HG02840 (cell line): ENCODE measurements around the gene KIAA1191.
A peak's percentile ranks its signal among the peaks of the same experiment; 100 is the strongest.

ENCODE experiments used
- ATAC-seq: cut with Tn5 transposase; IDR thresholded peaks from one replicate; pipeline ENCODE4 v1.9.1; 2021; ENCODE audit warnings: mild to moderate bottlenecking, moderate library complexity, moderate number of reproducible peaks; ENCODE audit not compliant: unreplicated experiment, low FRiP score

KIAA1191 gene

DNA sequence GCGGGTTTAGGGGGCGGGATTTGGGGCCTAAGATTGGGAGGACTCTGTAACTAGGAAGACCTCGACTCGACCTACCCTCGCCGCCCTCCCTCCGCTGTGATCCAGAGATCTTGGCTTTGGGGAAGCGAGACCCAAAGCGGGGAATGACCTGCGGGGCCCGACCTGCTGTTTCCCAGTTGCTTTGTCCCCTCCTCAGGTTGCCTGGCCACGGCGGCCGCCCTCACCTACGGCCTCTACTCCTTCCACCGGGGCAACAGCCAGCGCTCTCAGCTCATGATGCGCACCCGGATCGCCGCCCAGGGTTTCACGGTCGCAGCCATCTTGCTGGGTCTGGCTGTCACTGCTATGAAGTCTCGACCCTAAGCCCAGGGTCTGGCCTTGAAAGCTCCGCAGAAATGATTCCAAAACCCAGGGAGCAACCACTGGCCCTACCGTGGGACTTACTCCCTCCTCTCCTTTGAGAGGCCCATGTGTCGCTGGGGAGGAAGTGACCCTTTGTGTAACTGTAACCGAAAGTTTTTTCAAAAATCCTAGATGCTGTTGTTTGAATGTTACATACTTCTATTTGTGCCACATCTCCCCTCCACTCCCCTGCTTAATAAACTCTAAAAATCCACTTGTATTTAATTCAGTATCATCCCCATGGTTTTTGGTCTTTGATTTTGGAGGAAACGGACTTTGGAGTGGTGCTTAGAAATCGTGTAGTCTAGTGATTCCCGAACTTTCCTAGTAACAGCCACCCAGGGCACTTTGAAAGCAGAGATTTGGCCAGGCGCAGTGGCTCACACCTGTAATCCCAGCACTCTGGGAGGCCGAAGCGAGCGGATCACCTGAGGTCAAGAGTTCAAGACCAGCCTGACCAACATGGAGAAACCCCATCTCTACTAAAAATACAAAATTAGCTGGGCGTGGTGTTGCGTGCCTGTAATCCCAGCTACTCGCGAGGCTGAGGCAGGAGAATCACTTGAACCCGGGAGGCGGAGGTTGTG is 27.9 kb upstream of the KIAA1191 start:
- ATAC-seq: peak; percentile 34

DNA sequence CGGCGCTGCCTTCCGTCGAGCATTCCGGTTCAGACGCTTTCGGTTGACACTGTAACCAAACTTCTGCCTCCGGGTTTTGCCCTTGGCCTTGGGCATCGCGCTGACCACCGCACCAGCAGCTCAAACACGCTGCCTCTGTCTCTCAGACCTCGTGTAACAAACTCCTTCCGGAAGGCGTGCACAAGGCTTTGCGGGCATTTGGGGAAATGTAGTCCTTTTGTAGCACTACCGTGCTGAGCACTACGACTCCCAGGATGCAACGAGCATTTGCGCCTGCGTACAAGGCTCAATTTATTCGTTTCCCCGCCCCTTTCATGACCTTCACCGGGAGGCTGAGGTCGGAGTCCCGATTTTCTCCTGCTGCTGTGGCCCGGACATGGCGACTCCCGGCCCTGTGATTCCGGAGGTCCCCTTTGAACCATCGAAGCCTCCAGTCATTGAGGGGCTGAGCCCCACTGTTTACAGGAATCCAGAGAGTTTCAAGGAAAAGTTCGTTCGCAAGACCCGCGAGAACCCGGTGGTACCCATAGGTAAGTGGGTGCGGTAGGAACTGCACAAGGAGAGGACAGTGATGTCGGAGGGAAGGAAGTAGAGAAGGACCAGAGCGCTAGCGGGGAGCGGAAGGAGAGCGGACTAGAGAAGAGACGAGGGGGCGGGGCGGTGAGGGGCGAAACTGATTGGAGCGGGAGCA is 27.0 kb upstream of the KIAA1191 start, which contains the start of the genes HIGD2A and NOP16:
Gene HIGD2A, plus strand, starts transcription at position 308 of the 691 bp plus-strand sequence. Its CDS starts 69 bp downstream, at position 377.
Gene NOP16, minus strand, starts transcription at position 155 of the 691 bp plus-strand sequence. Its CDS starts 59 bp downstream, at position 96.
- ATAC-seq: peak; percentile 87

GRCh38 chr5:176388003-176388443 is 26.5 kb upstream of the KIAA1191 start:
- no peak for ATAC-seq

DNA sequence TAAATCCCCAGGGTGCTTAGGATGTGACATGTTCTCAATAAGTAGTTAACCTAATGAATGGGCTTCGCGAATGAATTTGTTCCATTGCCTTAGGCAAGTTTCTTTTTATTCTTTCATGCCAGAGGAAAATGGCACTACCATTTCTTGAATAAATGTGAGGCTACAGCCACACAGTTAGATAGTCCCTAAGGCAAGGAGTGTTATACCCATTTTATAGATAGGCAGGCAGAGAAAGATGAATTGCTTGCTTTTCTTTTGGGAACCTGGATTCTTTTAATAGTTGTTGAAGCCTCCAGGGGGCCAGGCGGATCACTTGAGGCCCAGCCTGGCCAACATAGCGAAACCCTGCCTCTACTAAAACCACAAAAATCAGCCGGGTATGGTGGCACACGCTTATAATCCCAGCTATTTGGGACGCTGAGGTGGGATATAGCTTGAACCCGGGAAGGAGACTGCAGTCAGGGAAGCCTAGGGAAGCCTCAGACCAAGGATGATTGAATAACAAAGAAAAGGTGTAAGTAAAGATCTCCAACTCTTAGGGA is 25.9 kb upstream of the KIAA1191 start:
- no peak for ATAC-seq

DNA sequence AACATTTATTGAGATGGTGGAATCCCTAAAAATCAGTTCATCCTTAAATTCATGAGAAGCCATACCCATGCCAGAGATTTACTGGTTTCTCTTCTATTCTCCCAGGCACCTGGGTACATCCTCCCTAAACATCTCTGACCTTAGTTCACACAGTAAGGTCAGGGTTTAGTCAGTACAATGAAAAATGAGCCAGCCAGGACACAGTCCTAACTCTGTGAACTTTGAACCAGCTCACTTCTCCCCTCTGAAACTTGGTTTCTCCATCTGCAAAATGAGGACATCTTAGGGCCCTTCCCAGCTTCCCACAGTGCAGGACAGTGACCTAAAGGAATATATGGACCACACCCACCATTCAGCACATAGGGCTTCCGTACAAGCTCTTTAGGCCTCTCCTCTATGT is 24.9 kb upstream of the KIAA1191 start:
- ATAC-seq: no peak

DNA sequence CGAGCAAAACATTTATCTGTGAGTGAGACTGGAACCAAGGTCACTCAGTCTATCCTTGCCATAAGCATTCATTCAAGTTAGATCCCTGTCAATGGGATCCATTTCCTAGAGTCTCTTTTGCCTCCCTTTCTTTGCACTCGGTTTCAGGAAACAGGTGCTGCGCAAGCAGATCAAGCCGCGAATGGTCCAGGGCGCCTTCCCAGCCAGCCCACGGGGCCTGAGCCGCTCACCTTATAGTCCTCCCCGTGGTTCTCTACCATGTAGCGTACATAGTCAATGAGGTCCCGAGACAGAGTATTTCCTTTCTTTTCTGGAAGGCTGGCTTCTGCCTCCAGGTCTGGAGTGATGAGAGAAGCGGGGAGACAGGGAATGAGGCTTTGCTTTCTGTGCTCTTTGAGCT is 23.4 kb upstream of the KIAA1191 start:
- no peak for ATAC-seq

- no peak for ATAC-seq
Observed at GRCh38 chr5:176384366-176384930, 22.9 kb upstream of the KIAA1191 start.

DNA sequence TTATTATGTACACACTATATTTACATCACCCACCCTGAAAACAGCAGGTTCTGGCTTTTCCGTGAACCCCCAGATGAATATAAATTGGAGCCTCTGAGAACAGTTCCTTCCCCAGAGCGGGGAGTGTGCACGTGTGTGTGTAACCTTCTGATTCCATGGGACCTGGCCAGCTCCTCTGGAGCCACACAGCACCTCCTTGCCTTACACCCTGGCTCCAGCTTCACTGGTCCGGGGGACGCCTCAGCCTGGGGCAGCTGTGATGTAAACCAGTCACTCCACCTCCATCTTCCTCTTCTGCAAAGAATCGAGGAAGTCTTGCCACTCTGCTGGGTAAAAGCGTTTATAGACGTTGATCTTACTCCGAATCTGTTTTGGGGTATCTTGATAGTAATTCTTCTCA is 22.4 kb upstream of the KIAA1191 start:
- no peak for ATAC-seq

- ATAC-seq: no peak
Observed at GRCh38 chr5:176383248-176383905, 21.8 kb upstream of the KIAA1191 start.

- ATAC-seq: no peak
Observed at GRCh38 chr5:176382721-176383120, 21.2 kb upstream of the KIAA1191 start.

GRCh38 chr5:176381979-176382378 is 20.4 kb upstream of the KIAA1191 start:
- ATAC-seq: no peak

DNA sequence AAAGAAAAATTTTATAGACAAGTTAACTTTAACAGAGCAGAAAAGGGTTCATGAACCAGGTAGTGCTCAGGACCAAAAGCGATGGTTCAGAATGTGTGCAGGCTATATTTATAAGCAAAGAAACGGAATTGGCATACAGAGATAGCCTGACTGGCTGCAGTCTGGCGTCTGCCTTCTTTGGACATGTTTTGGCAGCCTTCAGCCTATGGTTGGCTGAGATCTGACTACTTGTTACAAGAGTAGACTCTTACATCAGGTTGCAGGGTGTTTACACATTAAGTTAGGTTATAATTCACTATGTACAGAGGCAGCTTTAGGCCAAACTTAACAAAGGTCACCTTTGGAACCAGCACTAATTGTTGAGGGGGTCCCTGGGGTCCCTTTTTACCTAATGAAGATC is 19.9 kb upstream of the KIAA1191 start:
- no peak for ATAC-seq

DNA sequence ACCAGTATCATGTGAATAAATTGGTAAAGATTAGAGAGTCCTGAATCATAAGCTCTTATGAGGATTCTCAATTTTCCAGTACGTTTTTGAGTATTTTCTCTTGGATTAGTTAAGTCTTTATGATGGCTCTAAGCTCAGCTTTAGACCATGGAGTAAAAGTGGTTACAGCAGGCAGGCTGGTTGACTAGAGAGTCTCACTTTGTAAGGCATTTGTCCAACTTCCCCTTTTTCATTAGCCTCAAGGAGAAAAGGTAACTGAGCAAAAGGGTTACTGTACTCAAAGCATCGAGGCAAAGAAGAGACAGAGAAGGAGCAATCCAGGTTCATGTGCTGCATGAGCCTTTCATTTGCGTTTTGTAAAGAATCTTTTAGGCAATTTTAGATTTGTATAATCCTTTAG is 18.3 kb upstream of the KIAA1191 start:
- no peak for ATAC-seq

- ATAC-seq: no peak
Observed at GRCh38 chr5:176373100-176373818, 11.7 kb upstream of the KIAA1191 start.

DNA sequence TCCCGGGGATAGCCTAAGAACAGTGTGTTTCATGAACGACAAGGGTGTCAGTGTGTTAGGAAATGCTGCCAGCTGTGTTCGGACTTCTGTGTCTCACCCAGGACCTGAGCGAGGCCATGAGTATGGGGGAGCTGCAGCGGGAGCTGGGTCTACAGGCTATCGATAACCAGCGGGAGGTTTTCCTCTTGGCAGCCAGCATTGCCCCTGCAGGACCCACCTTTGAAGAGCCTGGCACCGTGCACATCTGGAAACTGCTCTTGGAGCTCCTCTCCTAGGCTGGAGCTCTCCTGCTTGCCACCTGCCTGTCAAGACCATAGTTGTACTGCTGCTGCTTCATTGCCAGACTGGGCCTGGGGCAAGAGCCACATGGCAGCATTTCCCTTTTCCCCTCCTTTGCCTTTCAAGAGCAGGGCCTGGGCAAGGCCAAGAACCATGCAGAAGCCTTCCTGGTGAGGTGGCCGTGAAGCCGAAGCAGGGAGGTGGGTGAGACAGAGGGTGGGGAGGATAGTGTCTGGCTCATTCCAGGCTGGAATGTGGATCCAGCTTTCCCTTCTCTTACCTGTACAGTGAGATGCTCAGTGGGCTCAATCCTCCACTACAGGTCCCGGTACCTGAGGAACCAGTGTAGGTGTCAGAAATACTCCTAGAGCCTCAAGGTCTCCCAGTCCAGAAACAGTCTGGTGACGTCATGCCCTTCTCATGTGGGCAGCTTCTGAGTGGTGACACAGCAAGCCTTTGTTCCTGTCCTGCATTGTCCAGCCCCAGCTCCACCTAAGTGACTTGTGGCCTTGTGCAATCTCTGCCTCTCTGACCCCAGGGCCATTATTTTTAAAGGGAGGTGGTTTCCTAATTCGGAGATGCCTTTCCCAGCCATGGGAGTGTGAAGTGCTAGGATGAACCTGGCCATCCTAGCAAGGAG is 10.3 kb upstream of the KIAA1191 start:
- ATAC-seq: no peak

DNA sequence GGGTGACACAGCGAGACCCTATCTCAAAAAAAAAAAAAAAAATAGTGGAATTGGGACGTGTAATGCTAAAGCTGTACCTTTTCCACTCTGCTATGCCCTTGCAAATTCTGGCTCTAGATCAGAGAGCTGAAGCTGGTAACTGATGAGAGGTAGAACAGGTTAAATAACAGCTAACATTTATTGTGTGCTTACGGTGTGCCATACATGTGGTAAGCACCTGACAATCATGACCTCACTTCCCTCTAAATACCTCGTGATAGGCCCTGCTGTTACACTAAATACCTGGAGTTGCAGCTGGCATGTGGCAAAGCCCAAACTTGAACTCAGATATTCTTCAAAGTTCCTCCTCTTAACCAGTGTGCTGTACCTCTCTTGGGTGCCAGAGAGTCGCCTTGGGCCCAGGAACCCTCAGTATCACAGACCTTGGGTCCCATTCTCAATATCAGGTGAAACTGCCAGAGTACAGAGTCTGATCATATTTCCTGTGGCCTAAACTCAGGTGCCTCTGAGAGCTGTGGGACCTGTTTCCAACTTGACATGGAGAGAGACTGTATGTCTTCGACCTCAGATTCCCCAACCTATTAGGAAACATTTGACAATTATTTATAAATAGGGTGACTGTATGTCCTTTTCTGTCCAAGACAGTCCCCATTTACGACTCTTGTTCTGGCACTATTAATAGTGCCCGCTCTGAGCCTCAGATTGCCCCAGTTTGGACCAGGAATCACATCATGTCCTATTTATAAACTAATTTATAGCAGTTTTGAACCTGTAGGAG is 8.6 kb upstream of the KIAA1191 start:
- ATAC-seq: no peak

DNA sequence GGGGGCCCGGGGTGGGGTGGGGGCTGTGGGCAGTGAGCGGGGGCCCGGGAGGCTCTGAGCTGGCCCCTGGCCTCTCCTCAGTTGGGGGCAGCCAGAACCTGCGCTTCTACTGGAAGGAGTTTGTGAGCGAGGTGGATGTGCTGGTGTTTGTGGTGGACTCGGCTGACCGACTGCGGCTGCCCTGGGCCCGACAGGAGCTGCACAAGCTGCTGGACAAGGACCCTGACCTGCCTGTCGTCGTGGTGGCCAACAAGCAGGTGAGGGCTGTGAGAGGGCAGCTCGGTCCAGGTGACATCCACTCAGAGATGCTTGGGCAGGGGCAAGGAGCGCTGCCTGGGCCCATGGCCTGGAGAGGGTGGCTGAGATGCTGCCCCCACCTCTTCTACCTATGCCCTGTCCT is 7.2 kb upstream of the KIAA1191 start:
- no peak for ATAC-seq
